ENCODE measurements around the gene PSENEN.

GRCh38 chr19:35713506-35713850, 32.0 kb upstream of the PSENEN start:
- TF ChIP-seq CTCF (conservative IDR thresholded peaks at IDR 0.05; ENCODE audit: low read depth, low read length): no peak
- TF ChIP-seq EZH2 (IDR thresholded peaks at IDR 0.05; ENCODE audit: low read length, unreplicated experiment): no peak
